K562 (cell line): ENCODE measurements around the gene UBE2G2. TPM values are rescaled to one million over a fixed set of nuclear protein-coding genes. Genes with fewer than 3 reads are reported as not detected.
A peak's percentile ranks its signal among the peaks of the same experiment; 100 is the strongest.

Experiments
- CBX1 ChIP-seq: sonication (generic); IDR thresholded peaks from 2 replicates; pipeline ENCODE4 v1.6.1; 2016; ENCODE audit warnings: antibody characterized with exemption, low read depth, mild to moderate bottlenecking
- ELF1 ChIP-seq: fragments of 200-800 bp; sonication (Bioruptor generic); IDR thresholded peaks from 2 replicates; pipeline ENCODE4 v1.6.1; 2016; ENCODE audit warnings: missing genetic modification characterization, missing compliant biosample characterization
- GATA2 ChIP-seq: sonication (generic); formaldehyde crosslinking; IDR thresholded peaks from 2 replicates; pipeline ENCODE4 v1.4.0; 2020; ENCODE audit warnings: mild to moderate bottlenecking, missing genetic modification reagents
- HDAC1 ChIP-seq, 2 experiments: fragments of 450-650 bp; IDR thresholded peaks; 2 replicates each; pipeline ENCODE4 v1.6.1; 2016 to 2017; ENCODE audit warnings: inconsistent platforms in 1 of 2, mild to moderate bottlenecking in 1 of 2, moderate library complexity in 1 of 2
- MXI1 ChIP-seq: IDR thresholded peaks from 2 replicates; pipeline ENCODE4 v1.6.1; 2011; ENCODE audit warnings: low read depth, mild to moderate bottlenecking, improper control_type of control experiment, low read length
- NEUROD1 ChIP-seq: fragments of 150-350 bp; IDR thresholded peaks from 2 replicates; pipeline ENCODE4 v1.6.1; 2014; ENCODE audit warnings: borderline replicate concordance, low read length, low read depth; ENCODE audit not compliant: partially characterized antibody
- RCOR1 ChIP-seq, 2 experiments: IDR thresholded peaks; 2 replicates each; pipeline ENCODE4 v1.6.1; 2012; ENCODE audit warnings: low read depth in 2 of 2, low read length in 2 of 2, borderline replicate concordance in 1 of 2, improper control_type of control experiment in 1 of 2
- RFX7 ChIP-seq: fragments of 250-450 bp; sonication (Bioruptor Pico); IDR thresholded peaks from 2 replicates; pipeline ENCODE4 v1.5.1; 2021; ENCODE audit warnings: mild to moderate bottlenecking
- ZNF23 ChIP-seq: fragments of 250-450 bp; sonication (Bioruptor Pico); IDR thresholded peaks from 2 replicates; pipeline ENCODE4 v1.4.0; 2020; ENCODE audit warnings: mild to moderate bottlenecking
- ZNF785 ChIP-seq: fragments of 250-450 bp; sonication (Bioruptor Pico); IDR thresholded peaks from 2 replicates; pipeline ENCODE4 v1.4.0; 2020; ENCODE audit warnings: mild to moderate bottlenecking
- polyA plus RNA-seq, 8 experiments: library from polyadenylated mRNA; depleted of rRNA in 4 of 8; stranded (reverse) in 5 of 8; unstranded in 3 of 8; fragments of >200 nt; fragmentation: Nextera tagmentation in 2 of 8; fragmentation: Illumina TruSeq in 1 of 8; extraction: Ambion mirVana in 2 of 8; extraction: Trizol in 1 of 8; gene quantifications; 2 replicates each; pipeline versions ENCODE4 v1.2.1 to v1.2.3, GENCODE V29; 2011 to 2014; ENCODE audit warnings: inconsistent platforms in 1 of 8, missing spikeins in 1 of 8
- total RNA-seq, 7 experiments: library from RNA; depleted of rRNA in 6 of 7; stranded (reverse); fragments of >200 nt in 6 of 7; fragmentation: Illumina TruSeq in 2 of 7; extraction: Trizol in 2 of 7; gene quantifications; 2 replicates each; pipeline versions ENCODE4 v1.2.1 to v1.2.3, GENCODE V29; 2011 to 2021; ENCODE audit warnings: low replicate concordance in 1 of 7
- TF ChIP-seq, protein P1 (sequence below): sonication (generic); formaldehyde crosslinking; IDR thresholded peaks from 2 replicates; pipeline ENCODE4 v1.8.0; 2023; ENCODE audit warnings: missing genetic modification reagents, mild to moderate bottlenecking, borderline replicate concordance
- TF ChIP-seq, protein P2 (sequence below): sonication (generic); formaldehyde crosslinking; IDR thresholded peaks from 2 replicates; pipeline ENCODE4 v1.9.0; 2022; ENCODE audit warnings: mild to moderate bottlenecking, missing genetic modification reagents
- TF ChIP-seq, protein P3 (sequence below): fragments of 250-450 bp; sonication (Bioruptor Pico); IDR thresholded peaks from 2 replicates; pipeline ENCODE4 v1.8.0; 2021; ENCODE audit warnings: moderate library complexity, mild to moderate bottlenecking, inconsistent platforms
- TF ChIP-seq, protein P4 (sequence below): fragments of 200-800 bp; sonication (Bioruptor generic); IDR thresholded peaks from 2 replicates; pipeline ENCODE4 v1.6.1; 2017; ENCODE audit warnings: missing genetic modification characterization, missing compliant biosample characterization
- TF ChIP-seq, protein P5 (sequence below): fragments of 450-650 bp; formaldehyde crosslinking; IDR thresholded peaks from 2 replicates; pipeline ENCODE4 v1.4.0; 2020; ENCODE audit warnings: mild to moderate bottlenecking, moderate library complexity
- TF ChIP-seq, protein P6 (sequence below): fragments of 150-350 bp; IDR thresholded peaks from 2 replicates; pipeline ENCODE4 v1.6.1; 2014; ENCODE audit warnings: low read depth, mild to moderate bottlenecking, low read length, borderline replicate concordance

The UBE2G2 gene
- total and polyA plus RNA-seq, 9 of the 15 experiments (the other 6 are each of a cell fraction or from before 2014, with no cell fraction given), result 47.5 to 225 (median 140) TPM

DNA sequence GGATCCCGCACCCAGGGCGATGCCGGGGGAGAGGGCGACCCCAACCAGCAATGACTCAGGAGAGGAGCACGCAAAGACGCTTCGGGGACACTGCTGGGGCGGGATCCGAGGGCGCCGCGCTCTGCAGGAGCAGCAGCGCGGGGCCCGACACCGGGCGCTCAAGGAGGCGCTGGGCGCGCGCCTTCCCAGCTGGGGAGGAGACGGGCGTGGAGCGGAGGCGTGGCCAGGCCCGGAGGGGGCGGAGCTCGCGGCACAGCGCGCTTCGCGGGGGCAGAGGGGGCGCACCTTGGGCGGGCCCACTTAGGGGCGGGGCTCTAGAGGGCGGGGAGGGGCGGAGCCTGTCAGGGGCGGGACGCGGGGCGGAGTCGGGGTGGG, 15.9 kb upstream of the UBE2G2 start (continued):
- TF ChIP-seq NEUROD1 (no peak), MXI1 (0 out of 2 replicates have a peak, but pooled peaks have one; percentile 36), RCOR1 (IDR thresholded peaks at IDR 0.05; ENCODE audit: borderline replicate concordance in 1 of 2, low read depth in 2 of 2, low read length in 2 of 2) (no peak), GATA2 (no peak), ZNF23 (CRISPR knock-in tag) (no peak), CBX1 (0 out of 2 replicates have a peak, but pooled peaks have one; percentile 16), HDAC1 (IDR thresholded peaks at IDR 0.05) (peak in 1 of 2 experiments; percentile 79; a peak in 2 of 4 replicates), ELF1 (no peak), RFX7 (no peak), ZNF785 (CRISPR knock-in tag) (no peak)
- TF ChIP-seq, protein P1, sequence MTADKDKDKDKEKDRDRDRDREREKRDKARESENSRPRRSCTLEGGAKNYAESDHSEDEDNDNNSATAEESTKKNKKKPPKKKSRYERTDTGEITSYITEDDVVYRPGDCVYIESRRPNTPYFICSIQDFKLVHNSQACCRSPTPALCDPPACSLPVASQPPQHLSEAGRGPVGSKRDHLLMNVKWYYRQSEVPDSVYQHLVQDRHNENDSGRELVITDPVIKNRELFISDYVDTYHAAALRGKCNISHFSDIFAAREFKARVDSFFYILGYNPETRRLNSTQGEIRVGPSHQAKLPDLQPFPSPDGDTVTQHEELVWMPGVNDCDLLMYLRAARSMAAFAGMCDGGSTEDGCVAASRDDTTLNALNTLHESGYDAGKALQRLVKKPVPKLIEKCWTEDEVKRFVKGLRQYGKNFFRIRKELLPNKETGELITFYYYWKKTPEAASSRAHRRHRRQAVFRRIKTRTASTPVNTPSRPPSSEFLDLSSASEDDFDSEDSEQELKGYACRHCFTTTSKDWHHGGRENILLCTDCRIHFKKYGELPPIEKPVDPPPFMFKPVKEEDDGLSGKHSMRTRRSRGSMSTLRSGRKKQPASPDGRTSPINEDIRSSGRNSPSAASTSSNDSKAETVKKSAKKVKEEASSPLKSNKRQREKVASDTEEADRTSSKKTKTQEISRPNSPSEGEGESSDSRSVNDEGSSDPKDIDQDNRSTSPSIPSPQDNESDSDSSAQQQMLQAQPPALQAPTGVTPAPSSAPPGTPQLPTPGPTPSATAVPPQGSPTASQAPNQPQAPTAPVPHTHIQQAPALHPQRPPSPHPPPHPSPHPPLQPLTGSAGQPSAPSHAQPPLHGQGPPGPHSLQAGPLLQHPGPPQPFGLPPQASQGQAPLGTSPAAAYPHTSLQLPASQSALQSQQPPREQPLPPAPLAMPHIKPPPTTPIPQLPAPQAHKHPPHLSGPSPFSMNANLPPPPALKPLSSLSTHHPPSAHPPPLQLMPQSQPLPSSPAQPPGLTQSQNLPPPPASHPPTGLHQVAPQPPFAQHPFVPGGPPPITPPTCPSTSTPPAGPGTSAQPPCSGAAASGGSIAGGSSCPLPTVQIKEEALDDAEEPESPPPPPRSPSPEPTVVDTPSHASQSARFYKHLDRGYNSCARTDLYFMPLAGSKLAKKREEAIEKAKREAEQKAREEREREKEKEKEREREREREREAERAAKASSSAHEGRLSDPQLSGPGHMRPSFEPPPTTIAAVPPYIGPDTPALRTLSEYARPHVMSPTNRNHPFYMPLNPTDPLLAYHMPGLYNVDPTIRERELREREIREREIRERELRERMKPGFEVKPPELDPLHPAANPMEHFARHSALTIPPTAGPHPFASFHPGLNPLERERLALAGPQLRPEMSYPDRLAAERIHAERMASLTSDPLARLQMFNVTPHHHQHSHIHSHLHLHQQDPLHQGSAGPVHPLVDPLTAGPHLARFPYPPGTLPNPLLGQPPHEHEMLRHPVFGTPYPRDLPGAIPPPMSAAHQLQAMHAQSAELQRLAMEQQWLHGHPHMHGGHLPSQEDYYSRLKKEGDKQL (CRISPR knock-in tag), result no peak
- TF ChIP-seq, protein P2, sequence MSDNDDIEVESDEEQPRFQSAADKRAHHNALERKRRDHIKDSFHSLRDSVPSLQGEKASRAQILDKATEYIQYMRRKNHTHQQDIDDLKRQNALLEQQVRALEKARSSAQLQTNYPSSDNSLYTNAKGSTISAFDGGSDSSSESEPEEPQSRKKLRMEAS (CRISPR knock-in tag), result peak; percentile 67
- TF ChIP-seq, protein P3, sequence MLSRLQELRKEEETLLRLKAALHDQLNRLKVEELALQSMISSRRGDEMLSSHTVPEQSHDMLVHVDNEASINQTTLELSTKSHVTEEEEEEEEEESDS (CRISPR knock-in tag), result no peak
- TF ChIP-seq, protein P4, sequence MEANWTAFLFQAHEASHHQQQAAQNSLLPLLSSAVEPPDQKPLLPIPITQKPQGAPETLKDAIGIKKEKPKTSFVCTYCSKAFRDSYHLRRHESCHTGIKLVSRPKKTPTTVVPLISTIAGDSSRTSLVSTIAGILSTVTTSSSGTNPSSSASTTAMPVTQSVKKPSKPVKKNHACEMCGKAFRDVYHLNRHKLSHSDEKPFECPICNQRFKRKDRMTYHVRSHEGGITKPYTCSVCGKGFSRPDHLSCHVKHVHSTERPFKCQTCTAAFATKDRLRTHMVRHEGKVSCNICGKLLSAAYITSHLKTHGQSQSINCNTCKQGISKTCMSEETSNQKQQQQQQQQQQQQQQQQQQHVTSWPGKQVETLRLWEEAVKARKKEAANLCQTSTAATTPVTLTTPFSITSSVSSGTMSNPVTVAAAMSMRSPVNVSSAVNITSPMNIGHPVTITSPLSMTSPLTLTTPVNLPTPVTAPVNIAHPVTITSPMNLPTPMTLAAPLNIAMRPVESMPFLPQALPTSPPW (CRISPR knock-in tag), result peak; percentile 88; the same call in 1 of the 2 replicates
- TF ChIP-seq, protein P5, sequence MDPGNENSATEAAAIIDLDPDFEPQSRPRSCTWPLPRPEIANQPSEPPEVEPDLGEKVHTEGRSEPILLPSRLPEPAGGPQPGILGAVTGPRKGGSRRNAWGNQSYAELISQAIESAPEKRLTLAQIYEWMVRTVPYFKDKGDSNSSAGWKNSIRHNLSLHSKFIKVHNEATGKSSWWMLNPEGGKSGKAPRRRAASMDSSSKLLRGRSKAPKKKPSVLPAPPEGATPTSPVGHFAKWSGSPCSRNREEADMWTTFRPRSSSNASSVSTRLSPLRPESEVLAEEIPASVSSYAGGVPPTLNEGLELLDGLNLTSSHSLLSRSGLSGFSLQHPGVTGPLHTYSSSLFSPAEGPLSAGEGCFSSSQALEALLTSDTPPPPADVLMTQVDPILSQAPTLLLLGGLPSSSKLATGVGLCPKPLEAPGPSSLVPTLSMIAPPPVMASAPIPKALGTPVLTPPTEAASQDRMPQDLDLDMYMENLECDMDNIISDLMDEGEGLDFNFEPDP (CRISPR knock-in tag), result no peak
- TF ChIP-seq, protein P6, sequence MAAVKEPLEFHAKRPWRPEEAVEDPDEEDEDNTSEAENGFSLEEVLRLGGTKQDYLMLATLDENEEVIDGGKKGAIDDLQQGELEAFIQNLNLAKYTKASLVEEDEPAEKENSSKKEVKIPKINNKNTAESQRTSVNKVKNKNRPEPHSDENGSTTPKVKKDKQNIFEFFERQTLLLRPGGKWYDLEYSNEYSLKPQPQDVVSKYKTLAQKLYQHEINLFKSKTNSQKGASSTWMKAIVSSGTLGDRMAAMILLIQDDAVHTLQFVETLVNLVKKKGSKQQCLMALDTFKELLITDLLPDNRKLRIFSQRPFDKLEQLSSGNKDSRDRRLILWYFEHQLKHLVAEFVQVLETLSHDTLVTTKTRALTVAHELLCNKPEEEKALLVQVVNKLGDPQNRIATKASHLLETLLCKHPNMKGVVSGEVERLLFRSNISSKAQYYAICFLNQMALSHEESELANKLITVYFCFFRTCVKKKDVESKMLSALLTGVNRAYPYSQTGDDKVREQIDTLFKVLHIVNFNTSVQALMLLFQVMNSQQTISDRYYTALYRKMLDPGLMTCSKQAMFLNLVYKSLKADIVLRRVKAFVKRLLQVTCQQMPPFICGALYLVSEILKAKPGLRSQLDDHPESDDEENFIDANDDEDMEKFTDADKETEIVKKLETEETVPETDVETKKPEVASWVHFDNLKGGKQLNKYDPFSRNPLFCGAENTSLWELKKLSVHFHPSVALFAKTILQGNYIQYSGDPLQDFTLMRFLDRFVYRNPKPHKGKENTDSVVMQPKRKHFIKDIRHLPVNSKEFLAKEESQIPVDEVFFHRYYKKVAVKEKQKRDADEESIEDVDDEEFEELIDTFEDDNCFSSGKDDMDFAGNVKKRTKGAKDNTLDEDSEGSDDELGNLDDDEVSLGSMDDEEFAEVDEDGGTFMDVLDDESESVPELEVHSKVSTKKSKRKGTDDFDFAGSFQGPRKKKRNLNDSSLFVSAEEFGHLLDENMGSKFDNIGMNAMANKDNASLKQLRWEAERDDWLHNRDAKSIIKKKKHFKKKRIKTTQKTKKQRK, result no peak
